Body of pancreas (tissue), 4 donors: ENCODE data around the gene PALLD.

Experiments used
- CTCF ChIP-seq, 7 experiments: fragments of 450-650 bp in 4 of 7; fragments of 200-600 bp in 3 of 7; sonication (generic) in 3 of 7; IDR thresholded peaks; one replicate each; pipeline ENCODE4 v1.5.1; 2016 to 2019; ENCODE audit warnings: antibody characterized with exemption in 7 of 7
- POLR2A ChIP-seq, 3 donors: fragments of 450-650 bp; IDR thresholded peaks; one replicate each; pipeline ENCODE4 v1.6.1; 2016; ENCODE audit warnings: antibody characterized with exemption in 3 of 3, mild to moderate bottlenecking in 2 of 3

DNA sequence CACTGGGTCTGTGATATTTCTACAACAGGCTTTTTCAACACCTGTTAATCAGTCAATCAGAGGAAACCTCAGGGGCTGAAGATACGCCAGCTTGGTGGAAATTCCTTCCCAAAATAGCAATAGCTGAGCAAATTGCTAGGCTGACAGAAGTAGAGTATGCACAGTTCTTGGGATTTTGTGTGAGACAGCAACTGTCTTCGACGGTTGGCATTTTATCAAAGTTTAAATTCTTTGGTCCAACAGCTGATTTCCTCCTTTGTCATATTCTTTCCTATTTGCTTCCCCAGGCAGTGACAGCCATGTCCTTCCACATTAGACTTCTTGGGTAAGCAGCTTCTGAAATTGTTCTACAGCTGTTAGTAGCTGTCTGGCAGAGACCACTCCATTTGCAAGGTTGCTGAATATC is 8.0 kb upstream of the PALLD start:
- TF ChIP-seq CTCF (IDR thresholded peaks at IDR 0.05) (no peak), POLR2A (IDR thresholded peaks at IDR 0.05) (no peak)
